HK-2 (cell line): ENCODE data around the gene WNT3.
"Not testable (repeated sequence)": the region's sequence is repeated elsewhere in the genome, so short reads cannot be mapped to it uniquely, and the experiment has no call there.

ENCODE experiments used
- DNase-seq: peaks from one replicate; pipeline ENCODE4 v3.0.0-alpha.2; 2018; ENCODE audit not compliant: unreplicated experiment

Gene WNT3

GRCh38 chr17:46765453-46765852 is 53.0 kb downstream of the WNT3 start:
- no peak for DNase-seq

- no peak for DNase-seq
Observed at GRCh38 chr17:46764709-46765401, 53.6 kb downstream of the WNT3 start.

GRCh38 chr17:46764000-46764708 is 54.3 kb downstream of the WNT3 start:
- no peak for DNase-seq

- DNase-seq: no peak
Observed at GRCh38 chr17:46763416-46763815, 55.1 kb downstream of the WNT3 start.

- DNase-seq: no peak
Observed at GRCh38 chr17:46759141-46759540, 59.4 kb downstream of the WNT3 start.

- DNase-seq: no peak
Observed at GRCh38 chr17:46758614-46759013, 59.9 kb downstream of the WNT3 start.

- DNase-seq: not testable (repeated sequence)
Observed at GRCh38 chr17:46757588-46757987, 60.9 kb downstream of the WNT3 start.

- no peak for DNase-seq
Observed at GRCh38 chr17:46756861-46757260, 61.6 kb downstream of the WNT3 start.

GRCh38 chr17:46756081-46756735 is 62.3 kb downstream of the WNT3 start:
- no peak for DNase-seq

- DNase-seq: no peak
Observed at GRCh38 chr17:46753776-46754175, 64.7 kb downstream of the WNT3 start.

- no peak for DNase-seq
Observed at GRCh38 chr17:46751425-46751824, 67.1 kb downstream of the WNT3 start.

- no peak for DNase-seq
Observed at GRCh38 chr17:46745376-46745775, 73.1 kb downstream of the WNT3 start.

GRCh38 chr17:46744441-46744840 is 74.1 kb downstream of the WNT3 start:
- DNase-seq: no peak

GRCh38 chr17:46742565-46743270 is 75.8 kb downstream of the WNT3 start:
- DNase-seq: peak; percentile 73

GRCh38 chr17:46741122-46741730 is 77.3 kb downstream of the WNT3 start:
- no peak for DNase-seq

- no peak for DNase-seq
Observed at GRCh38 chr17:46739982-46740381, 78.5 kb downstream of the WNT3 start.

- DNase-seq: no peak
Observed at GRCh38 chr17:46738544-46738943, 79.9 kb downstream of the WNT3 start.

- no peak for DNase-seq
Observed at GRCh38 chr17:46737326-46737725, 81.2 kb downstream of the WNT3 start.

- no peak for DNase-seq
Observed at GRCh38 chr17:46736100-46736499, 82.4 kb downstream of the WNT3 start.

GRCh38 chr17:46733837-46734475 is 84.5 kb downstream of the WNT3 start:
- DNase-seq: no peak

- DNase-seq: no peak
Observed at GRCh38 chr17:46732754-46733398, 85.6 kb downstream of the WNT3 start.
